Activated naive CD4-positive, alpha-beta T cell treated with anti-CD3 and anti-CD28 coated beads, Interleukin-2, amount 50 U/mL, for 16 hours (primary cell): Measurements from ENCODE around the gene NCS1.

ENCODE experiments used
- DNase-seq: peaks from one replicate; pipeline ENCODE4 v3.0.0-alpha.2; 2020

NCS1 gene

DNA sequence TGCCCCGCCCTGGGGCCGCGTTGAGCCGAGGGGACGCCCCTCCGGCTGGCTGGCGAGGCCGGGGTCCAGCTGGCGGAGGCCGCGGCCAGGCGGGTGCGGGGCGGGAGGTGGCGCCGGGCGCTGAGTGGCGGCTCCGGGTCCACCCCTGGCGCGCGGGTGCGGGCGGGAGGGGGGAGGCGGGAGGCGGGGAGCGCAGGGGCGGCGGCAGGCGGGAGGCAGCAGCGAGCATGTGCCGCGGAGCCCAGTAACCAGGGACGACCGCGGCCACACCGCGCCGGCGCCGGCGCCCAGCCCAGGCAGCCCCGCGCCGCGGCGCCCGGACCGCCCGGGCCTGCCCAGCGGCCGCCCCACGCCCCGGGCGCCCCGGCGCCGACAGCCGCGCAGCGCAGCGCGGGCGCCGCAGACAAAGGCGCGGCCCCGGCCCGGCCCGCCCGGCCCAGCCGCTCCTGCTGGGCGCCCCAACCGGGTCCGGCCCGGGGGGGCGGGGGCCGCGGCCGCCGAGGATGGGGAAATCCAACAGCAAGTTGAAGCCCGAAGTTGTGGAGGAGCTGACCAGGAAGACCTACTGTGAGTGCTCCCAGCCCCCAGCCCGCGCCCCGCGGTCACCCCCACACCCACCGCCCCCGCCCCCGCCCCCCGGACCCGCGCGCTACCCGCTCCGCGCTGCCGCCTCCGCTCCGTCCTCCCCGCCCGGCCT, at the start of gene NCS1:
Gene NCS1, plus strand, starts transcription at position 244 of the 697 bp plus-strand sequence. Its CDS starts 260 bp downstream, at position 504.
- peak; percentile 56 for DNase-seq

DNA sequence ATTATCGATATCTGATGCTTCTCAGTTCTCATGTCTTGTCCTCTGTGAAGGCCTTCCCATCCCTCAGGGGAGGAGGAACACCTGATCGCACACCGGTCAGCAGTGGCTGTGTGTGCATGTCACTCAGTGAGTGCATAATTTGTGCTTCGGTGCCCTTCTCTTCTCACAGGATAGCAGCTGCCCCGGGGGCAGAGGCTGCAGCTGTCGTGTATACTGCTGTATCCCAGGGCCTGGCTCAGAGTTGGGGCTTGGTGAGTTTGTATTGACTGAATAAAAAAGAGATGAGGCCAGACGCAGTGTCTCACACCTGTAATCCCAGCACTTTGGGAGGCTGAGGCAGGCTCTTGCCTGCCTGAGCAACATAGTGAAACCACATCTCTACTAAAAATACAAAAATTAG, 49.7 kb upstream of the NCS1 start:
- DNase-seq, result no peak

DNA sequence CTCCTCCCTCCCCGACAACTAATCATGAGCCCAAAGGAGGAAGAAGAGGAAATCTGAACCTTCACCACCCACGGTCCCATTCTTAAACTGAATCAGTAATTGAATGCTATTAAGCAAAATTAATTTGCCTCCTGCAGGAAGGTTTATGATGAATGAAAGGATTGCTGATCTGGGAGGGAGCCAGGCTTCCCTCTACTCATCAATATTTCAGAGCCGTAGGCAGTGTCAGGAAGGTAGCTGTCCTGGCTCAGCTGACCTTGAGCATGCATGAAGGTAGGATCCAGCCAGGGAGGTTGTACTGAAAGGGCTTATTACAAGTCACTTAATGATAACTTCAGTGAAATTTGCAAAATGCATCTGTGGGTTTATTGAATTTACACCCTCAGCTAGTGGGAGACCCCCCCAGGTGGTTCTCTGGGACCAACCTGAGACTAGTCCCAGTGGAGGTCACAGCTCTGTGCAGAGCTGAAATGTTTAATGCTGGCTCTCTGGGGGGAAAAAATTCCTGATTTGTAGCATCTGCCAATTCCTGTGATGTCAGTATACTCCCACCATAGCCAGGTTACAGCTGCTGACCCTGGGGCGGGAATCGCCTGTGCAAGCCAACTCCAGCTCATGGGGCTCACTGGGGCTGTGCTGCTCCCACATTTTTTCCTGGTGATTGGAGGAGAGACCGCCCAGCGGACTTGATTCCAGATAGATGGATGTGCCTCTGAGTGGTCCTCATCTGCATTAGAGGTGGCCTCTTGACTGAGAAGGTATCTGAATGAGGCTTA, 47.9 kb upstream of the NCS1 start:
- no peak for DNase-seq

DNA sequence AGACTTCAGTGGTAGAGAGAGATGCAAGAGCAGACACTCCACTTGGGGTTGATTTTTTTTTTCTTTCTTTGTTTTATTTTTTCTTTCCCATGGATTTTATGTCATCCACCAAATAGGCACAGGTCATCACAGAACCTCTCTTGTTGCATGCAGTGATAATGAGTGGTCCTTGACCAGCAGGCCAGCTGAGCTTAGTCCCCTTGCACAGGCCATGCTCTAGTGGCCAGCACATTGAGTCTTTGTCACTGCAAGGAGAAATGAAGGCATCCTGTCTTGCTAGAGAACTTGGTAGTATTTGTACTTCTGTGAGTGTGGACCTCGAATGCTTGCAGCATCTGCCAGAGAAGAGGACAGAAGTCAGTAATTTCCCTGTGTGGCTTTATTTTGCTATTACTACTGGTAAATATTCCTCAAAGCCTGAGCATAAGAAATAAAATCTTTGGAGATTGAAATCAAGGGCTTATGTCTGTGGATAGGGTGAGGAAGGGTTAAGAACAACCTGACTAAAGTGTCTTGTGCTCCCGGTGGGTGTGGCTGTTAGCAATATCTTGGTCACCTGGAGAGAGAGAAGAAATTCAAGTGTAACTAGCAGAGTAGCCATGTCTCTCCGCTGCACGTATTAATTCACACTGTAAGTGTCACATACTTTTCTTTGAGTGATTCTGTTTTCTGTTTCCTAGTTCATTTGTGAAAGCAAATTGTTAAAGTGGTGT, 45.3 kb upstream of the NCS1 start:
- no peak for DNase-seq

DNA sequence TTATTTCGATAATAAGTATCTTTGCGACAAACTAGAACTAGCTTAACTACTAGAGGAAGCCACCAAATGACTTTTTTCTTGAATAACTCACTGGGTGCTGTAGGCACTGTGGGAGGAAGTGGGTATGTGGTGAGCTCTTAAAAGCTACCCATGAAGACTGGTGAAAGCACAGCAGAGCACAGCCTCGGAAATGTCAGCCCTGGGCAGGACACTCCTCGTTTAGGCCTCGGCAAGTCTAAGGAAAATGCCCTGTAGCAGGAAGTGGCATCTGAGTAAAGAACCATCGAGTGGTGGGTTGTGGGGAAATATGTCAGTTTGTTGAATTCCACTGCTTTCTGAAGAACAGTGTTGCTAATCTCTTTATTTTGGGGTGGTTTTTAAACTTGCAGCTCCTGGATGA, 44.0 kb upstream of the NCS1 start:
- peak; percentile 47 for DNase-seq

DNA sequence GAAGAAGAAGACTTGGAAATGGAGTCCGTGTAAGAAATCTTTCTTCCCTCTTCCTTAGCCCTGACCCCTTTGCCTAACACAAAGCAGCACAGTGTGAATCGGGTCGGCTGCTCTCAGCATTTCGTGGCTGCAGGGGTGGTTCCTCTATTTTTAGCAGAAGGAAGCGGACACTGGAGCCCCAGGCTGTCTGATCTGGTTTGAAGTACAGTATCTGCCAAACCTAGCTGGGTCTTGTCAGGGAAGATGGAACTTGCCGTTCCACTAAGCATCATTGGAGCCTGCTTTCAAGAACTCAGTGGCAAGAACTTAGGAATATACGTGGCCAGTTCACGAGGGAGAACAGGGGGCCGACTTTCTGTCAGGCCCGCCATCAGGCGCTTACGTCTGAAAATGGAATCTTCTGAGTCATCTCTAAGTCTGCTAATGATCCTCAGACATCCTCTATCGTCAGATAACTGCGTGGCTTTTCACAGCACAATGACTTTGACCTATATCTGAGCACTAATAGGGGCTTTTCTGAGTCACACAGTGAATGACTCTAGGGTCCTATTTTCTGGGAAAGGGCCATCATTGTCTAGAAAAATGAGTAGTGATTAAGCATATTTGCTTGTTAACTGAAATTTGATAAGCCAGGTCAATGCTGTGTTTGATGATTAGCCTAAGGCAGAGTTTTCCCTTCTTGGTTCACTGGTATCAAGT, 43.3 kb upstream of the NCS1 start:
- peak; percentile 33 for DNase-seq

DNA sequence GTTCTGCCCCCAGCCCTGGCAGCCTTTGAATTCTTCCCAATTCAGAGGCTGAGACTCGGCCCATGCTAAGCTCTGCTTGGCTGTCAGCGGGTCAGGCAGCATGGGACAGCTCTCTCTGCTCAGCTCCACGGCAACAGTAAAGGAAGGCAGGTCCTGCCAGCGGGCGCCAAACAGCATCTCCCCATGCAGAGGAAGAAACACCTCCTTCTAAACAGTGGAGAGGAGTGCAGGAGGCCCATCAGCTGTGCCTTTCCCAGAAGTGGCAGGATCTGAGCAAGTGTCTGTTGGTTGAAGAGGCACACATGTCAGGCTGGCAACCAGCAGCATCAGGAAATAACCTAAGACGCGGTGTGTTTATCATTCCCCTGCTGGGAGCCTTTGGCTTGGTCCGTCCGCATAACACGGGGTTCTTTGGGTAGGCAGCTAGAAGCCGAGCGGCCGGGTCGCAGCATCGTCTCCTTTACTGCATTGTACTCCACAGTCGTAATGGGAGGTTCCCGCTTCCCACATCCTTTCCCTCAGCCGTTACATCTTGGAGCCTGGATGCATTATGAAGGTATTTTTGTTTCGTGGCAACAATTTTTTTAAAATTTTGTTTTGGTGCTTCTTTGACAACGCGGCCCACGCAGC, 42.7 kb upstream of the NCS1 start:
- no peak for DNase-seq

DNA sequence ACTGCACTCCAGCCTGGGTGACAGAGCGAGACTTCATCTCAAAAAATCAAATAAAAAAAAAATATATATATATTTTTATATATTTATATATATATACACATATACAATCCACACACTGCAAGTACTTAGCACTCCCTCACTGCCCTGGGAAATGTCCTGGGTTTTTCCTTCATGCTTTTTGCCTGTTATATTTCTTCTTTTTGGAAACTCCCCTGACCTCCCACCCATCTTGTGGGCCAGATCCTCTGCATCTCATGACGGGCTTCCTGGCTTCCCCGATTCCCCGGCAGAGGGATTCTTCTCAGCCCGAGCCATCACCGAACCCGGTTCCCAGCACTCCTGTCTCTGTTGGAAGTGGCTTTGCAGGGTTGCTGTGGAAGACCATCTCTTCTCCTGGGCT, 39.5 kb upstream of the NCS1 start:
- no peak for DNase-seq

DNA sequence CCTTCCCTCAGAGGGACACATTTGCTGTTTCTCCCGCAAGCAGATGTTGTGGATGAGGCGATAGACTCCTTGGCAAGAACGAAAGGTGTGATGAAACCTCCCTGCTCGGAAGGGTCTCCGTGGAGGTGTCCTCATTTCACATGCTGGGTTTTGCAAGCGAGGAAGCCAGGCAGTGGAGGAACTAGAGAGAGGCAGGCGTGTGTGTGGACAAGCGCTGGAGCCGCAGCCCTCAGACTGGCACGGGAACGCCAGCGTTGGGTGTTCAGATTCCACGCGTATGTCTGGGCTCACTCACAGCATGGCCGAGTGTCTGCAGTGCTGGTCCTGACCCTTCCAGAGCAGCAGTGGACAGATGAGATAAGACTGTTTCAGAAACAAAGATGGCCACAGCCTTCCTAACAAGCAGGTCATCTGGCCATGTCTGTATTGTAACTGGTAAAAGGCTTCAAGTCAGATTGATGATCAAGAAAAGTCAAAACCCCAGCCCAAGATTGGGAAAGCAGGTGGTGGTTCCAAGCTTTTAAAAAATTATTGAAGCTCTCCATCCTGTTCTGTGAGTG, 35.0 kb upstream of the NCS1 start:
- DNase-seq, result no peak

DNA sequence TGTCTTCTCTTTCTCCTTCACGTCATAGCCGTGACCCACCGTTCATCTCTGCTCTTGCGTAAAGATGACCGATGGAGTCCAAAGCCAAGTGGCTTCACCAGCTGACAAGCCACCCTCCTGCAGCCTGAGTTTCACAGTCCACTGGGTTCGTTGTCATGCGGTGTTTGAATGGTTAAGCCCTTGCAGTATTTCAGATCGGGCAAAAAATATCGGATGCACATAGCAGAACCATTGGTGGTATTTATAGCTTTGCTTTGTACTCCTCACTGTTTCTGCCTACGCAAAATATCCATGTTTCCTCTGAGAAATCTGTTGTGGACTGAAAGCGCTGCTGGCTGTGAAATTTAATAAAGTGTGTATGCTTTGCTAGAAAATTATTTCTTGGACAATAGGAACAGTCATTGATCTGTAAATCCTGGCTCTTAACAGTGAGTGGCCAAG, 34.5 kb upstream of the NCS1 start:
- no peak for DNase-seq

DNA sequence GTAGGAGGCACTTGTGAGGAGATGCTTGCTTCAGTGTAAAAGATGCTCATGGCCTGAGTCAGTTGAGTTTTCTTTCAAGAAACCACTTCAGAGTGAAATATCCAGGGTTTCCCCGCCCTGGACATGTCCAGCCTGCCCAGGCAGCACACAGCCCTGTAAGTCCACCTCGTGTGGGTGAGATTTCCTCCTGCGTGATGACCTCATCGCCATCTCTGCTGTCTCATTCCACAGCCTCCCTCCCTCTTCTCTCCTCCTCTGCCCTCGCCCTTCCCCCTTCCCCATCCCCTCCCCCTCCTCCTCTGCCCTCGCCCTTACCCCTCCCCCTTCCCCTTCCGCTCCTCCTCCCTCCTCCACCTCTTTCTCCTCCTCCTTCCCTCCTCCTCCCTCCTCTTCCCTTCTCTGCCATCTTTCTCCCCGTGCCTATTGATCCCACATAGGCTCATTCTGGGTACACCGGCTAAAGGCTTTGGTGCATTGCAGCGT, 34.0 kb upstream of the NCS1 start:
- DNase-seq, result no peak

DNA sequence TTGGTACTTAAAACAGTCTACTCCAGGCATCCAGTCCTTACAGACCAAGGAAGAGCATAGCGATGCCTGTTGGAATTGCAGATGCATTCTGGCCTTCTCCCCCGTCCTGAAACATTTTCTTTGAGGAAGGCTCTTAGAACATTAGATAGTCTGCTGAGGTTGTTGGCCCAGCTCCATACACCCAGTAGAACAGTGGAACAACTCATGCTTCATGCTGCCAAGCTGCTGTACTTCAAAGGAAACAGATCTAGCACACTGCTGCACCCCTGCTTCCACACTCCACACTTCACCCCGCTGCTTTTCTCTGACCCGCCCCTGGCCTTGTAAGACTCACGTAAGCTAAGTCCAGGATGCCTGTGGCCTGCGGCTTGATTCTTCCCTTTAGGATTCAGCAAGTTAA, 33.4 kb upstream of the NCS1 start:
- no peak for DNase-seq

DNA sequence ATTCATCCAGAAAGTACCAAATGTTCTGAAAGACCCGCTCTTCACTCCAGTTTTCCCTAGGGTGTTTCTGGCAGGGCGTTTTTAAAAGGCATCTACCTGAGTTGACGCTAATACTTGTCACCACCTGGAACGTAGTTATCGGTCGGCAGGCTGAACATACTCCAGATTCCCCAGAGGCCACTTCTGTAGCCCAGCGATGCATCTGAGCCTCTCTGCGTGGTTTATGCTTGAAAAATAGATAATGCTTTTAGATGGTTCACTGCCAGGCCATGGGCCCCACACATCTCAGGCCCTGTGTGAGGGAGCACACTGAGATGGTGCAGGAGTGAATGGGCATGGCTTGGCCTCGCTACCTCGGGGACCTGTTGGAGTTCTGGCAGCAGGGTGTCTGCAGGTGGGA, 33.0 kb upstream of the NCS1 start:
- DNase-seq, result no peak

DNA sequence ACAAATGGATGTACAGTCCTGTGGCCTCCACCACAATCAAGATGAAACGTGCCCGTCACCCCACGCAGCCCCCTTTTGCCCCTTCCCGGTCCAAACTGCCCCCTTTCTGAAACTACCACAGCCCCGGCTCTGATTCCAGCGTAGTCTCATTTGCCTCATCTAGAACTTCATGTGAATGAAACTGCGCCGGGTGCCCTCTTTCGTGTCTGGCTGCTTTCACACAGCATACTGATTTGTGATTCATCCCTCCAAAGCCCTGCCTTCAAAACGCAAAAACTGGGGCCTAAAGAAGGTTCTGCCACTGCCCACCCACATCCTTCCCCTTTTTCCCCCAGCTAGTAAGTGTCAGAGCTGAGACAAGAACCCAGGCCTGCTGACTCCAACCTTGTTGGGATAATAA, 31.5 kb upstream of the NCS1 start:
- DNase-seq, result no peak

DNA sequence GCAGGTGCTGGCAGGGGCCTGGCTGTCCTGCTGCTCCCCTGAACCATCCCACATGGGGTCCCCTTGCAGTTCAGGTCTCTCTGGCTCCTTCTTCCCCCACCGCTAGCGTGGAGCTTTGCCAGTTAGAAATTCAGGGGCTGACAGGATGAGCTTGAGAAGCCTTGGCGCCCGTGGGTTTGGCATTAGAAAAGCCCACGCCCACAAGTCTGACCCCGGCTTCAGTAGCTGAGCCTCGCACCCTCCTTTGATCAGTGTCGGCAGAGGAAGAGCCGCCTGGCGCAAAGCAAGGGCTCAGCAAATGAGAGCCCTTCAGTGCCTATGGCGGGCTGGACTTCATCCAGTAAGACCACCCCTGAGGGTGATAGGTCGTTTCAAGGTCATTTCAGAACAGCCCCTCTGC, 30.1 kb upstream of the NCS1 start:
- no peak for DNase-seq

DNA sequence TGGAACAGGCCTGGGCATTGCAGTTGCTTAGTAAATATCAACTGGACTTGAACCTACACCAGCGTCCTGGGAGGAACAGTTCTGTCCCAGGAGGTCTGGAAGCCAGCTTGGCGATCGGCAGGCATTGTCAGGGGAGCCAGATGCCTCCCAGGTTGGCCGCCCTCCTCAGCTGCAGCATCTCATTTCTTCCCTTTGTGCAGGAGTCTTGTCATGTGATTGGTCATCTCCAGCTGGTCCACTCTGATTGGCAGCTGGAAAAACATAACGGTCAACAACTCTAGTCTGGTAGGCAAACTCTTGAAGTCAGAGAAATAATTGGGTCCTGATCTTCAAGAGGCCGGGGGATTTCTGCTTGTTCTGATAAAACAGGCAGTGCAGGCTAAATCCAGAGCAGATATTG, 29.6 kb upstream of the NCS1 start:
- DNase-seq, result no peak

DNA sequence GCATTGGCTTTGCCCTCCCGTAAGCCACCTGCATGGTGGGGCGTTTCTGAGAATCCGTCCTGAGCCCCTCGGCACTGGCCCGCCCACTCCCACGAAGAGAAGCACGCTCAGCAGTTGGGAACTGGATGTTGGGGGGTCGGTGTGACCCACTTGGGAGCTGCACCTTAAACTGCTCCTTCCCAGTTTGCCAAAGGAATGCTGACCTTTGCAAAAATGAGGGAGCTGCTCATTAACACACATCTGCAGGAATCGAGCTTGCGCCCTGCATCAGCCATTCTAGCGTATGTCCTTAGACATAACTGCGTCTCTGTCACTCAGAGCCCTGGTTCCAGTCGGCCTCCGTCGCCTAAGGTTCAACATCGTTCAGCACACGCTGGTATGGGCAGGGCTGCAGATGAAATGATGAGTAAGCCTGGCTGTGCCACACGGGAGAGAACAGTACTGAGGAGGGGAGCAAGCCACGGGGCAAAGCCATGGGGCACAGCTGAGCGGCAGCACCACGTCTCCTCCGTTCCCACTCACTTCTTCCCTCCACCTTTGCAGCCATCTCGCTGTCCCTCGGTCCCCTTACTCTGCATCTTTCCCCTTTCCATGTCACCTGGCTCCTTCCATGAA, 28.8 kb upstream of the NCS1 start:
- no peak for DNase-seq

DNA sequence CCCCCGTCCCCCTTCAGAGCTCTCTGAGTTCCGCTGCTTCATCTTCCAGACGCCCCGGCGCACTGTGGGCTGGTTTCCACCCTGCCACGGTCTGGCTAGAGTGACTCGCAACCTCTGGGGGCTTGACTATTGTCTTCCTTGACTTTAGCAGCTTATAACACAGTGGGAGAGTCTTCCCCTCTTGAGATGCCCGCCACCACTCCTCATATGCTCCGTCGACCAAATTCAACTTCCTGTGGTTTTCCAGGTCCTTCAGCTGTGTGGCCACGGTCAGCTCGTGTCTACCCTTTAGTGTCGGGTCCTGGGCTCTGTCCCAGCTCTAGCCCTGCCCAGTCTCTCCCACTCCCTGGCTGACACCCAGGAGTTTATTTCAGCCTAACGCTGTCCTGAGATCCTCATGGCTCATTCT, 28.2 kb upstream of the NCS1 start:
- DNase-seq, result no peak

DNA sequence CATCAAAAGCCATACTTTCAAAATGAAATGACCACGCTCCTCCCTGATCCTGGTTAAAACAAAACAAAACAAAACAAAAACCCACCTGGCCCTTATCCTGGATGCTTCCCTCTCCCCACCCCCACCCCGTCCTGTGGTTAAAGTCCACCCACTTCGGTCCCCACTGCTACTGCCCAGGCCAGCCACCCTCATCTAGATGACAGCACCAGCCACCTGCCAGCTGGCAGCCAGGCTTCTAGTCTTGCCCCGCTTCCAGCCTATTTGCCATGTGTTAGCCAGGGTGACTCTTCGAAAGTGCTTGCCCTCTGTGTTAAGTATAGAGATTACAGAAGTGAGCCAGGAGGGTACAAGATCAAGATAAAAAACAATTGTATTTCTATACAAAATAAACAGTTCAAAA, 27.5 kb upstream of the NCS1 start:
- no peak for DNase-seq

DNA sequence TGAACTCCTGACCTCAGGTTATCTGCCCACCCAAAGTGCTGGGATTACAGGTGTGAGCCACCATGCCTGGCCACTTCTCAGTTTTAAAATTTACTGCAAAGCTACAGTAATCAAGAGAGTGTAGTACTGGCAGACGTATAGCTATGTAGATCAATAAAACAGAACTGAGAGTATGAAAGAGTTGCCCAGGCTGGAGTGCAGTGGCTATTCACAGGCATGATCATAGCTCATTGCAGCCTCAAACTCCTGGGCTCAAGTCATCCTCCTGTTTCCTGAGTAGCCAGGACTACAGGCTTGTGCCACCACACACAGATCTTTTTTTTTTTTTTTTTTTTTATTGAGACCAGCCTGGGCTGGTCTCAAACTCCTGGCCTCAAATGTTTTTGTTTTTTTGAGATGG, 26.5 kb upstream of the NCS1 start:
- no peak for DNase-seq

DNA sequence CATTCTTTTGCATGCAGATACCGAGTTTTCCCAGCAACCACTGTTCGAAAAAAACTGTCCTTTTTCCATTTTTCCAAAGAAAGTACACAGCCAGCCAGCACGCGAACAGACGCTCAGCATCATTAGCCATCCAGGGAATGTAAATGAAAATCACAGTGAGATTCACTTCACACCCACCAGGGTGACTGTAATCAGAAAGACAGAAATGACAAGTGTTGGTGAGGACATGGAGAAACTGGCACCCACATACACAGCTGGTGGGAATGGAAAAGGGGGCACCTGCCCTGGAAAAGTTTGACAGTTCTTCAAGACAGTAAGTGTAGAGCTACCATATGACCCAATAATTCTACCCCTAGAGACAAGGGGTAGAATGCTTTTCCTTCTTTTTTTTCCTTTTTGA, 25.0 kb upstream of the NCS1 start:
- DNase-seq, result no peak

DNA sequence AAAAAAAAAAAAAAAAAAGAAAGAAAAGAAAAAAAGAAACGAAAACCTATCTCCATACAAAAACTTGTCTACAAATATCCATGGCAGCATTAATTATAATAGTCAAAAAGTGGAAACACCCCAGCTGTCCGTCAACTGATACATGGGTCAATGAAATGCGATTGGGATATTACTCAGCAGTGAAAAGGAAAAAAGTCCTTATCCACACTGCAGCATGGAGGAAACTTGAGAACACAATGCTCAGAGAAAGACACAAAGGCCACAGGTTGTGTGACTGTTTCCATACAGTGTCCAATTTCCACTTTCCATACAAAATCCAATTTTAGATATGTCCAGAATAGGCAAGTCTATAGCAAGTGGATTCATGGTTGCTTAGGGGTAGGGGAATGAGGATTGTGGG, 24.3 kb upstream of the NCS1 start:
- DNase-seq, result no peak
